Retina (tissue), 1 donor: ENCODE results near the gene TAOK3.
A peak's percentile ranks its signal among the peaks of the same experiment; 100 is the strongest.
"Not testable (repeated sequence)": the region's sequence is repeated elsewhere in the genome, so short reads cannot be mapped to it uniquely, and the experiment has no call there.

ENCODE experiments used
- DNase-seq: peaks from one replicate; pipeline ENCODE4 v3.0.0-alpha.2; 2016

Gene TAOK3

DNA sequence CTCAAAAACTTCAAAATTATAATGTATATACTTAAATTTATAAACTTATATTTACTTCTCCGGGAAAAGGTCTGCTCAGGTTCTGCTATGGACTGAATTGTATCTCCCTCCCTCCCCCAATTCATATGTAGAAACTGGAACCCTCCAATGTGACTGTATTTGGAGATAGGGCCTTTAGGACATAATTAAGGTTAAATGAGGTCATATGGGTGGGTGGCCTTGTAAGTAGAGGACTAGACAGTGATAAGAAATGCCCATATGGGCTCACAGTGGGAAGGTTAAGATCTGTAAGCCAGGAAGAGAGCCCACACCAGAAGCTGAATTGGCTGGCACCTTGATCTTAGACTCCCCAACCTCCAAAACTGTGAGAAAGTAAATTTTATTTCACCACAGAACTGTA, 84.5 kb downstream of the TAOK3 start:
- no peak for DNase-seq

DNA sequence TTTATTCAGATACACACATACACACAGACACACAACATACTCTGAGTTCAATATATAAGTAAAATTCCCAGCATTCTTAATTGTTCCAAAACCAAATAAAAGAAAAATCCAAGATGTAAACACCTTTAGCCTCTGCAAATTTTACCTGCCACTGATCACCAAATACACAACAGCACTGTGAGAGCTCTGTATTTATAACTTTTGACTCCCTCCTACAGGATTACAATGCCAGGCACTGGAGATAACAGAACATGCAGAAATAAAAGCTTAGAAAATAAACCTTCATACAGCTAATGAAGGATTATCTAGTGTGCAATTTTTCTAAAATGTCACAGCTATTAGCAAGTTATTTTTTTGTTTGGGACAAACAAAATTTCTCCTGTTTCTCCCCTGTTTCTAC, 85.0 kb downstream of the TAOK3 start:
- no peak for DNase-seq

DNA sequence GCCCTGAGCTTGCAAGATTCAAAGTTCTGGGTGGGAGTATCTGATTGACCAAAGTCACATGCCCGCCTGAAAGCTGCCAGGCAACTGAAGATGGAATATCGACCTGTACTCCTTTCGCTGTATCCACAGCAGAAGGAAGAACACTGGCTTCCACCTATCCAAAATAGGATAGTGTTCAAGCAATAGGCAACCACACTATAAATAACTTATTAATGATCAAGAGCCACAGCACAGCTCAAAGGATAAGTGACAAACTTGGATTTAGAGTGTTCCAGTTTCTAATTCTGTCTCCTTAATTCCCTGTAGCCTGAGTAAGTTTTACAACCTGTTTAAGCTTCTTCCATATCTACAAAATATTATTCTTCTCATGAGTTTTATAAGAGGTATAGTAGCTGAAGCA, 89.9 kb downstream of the TAOK3 start:
- DNase-seq = no peak

DNA sequence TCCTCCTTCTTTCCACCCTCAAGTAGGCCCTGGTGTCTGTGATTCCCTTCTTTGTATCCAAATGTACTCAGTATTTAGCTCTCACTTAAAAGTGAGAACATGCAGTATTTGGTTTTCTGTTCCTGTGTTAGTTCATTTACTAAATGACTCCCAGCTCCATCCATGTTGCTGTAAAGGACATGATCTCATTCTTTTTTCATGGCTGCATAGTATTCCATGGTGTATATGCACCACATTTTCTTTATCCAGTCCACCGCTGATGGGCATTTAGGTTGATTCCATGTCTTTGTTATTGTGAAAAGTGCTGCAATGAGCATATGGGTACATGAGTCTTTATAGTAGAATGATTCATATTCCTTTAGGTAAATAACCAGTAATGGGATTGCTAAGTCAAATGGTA, 94.4 kb downstream of the TAOK3 start:
- DNase-seq = not testable (repeated sequence)

DNA sequence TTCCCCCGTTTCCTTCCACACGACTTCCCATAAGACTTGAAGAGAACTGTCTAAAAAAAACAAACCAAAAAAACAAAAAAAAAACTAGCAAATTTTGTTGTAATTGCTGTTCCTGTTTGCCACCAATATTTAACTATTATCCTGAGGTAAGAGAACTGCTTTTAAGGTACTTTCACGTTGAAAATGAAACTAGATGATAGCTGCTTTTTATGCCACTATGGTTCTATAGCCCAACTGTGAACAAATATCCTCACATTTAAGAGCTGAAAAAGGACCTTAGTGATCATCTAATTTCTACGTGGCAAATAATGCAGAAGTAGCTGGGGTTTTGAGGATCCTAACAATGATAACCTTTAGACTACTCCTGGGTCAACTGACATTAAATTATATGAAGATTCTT, 98.6 kb downstream of the TAOK3 start:
- no peak for DNase-seq

DNA sequence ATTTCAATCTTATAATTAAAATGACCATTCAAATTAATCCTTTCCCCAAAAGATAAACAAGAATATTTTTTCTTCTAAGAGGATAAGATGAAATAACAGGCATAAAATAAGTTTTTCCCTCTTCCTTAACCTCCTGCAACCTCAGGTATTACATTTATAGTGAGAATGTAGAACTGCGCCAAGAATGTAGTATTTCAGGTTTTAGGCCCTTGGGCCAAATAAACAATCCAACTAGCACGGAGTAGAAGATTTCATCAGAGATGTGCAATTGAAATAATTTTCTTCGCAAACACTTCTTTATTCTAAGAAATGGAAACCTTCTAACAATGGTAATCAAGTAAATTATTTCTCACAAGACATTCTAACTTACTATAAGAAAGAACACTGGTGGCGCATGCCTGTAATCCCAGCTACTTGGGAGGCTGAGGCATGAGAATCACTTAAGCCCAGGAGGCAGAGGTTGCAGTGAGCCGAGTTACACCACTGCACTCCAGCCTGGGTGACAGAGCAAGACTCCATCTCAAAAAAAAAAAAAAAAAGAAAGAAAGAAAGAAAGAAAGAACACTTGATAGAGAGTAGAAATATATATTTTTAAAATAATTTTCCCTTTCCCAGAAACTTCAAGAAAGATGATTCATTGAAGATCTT, 100.8 kb downstream of the TAOK3 start:
- no peak for DNase-seq

DNA sequence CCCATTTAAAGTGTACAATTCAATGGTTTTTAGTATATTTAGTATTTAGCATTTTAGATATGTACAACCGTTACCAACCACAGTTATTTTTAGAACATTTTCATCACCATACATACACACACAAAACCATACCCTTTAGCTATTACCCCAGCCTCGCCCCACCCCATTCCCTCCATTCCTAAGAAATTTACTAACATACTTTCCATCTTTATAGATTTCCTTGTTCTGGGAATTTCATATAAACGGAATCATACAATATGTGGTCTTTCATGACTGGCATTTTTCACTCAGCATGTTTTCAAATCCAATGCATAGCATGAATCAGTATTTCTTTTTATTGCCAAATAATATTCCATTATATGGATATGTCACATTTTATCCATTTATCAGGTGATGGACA, 101.5 kb downstream of the TAOK3 start:
- DNase-seq = no peak

DNA sequence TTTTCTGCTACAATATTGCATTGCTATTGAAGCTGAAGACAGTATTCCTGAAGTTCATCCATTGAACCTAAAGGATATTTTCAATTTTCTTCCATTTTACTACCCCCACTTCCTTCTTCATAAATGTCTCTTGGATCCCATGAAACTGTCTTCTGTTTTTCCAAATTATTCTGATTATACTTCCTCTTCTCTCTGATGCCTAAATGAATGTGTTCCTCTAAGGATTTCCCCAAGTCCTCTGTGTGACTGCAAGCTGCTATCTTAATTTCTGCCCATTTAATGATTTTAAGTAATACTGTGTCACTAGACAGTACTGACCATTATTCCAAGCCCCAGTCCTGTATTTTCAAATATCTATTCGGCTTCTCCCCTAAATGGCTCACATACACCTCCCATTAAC, 102.9 kb downstream of the TAOK3 start:
- DNase-seq = no peak

DNA sequence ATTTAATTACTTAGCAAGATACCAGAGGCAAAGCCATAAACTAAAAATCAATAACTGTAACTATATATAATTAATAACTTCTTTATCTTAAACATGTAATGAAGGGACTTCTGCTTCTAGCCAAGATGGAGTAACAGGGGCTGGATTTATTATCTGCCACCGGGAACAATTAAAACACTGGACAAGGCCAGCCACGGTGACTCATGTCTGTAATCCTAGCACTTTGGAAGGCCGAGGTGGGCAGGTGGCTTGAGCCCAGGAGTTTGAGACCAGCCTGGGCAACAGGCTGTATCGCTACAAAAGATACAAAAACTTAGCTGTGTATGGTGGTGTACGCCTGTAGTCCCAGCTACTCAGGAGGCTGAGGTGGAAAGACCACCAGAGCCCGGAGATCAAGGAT, 113.6 kb downstream of the TAOK3 start:
- no peak for DNase-seq

DNA sequence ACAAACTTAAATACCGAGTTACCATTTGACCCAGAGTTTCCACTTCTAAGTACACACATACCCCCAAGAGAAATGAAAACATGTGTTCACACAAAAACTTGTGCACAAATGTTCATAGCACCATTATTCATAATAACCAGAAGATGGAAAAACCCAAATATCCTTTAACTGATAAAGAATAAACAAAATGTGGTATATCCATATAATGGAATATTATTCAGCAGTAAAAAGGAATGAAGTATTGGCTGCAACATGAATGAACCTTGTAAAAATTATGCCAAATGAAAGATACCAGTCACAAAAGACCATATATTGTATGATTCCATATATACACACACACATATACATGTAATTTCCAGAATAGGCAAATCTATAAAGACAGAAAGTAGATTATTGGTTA, 116.4 kb downstream of the TAOK3 start:
- DNase-seq = no peak

DNA sequence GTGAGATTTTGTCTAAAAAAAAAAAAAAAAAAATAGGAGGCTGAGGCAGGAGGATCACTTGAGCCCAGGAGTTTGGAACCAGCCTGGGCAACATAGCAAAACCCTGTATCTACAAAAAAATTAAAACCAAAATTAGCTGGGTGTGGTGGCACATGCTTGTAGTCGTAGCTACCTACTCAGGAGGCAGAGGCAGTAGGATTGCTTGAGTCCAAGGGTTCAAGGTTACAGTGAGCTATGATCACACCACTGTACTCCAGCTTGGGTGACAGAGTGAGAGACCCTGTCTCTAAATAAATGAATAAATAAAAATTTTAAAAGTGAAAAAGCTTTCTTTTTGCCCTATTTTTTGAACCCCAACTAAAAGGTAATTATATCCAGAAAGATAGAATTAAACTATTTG, 123.2 kb downstream of the TAOK3 start:
- DNase-seq = no peak

DNA sequence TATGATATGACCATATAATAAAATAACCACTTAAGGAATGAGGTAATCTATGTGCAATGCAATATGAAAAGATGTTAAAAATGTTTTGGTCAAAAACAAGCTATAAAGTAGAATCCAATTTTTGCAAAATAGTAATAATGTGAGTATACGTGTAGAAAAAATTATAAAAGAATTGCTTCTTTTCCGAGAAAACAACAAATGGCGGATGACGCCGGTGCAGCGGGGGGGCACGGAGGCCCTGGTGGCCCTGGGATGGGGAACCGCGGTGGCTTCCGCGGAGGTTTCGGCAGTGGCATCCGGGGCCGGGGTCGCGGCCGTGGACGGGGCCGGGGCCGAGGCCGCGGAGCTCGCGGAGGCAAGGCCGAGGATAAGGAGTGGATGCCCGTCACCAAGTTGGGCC, 126.8 kb downstream of the TAOK3 start:
- not testable (repeated sequence) for DNase-seq

DNA sequence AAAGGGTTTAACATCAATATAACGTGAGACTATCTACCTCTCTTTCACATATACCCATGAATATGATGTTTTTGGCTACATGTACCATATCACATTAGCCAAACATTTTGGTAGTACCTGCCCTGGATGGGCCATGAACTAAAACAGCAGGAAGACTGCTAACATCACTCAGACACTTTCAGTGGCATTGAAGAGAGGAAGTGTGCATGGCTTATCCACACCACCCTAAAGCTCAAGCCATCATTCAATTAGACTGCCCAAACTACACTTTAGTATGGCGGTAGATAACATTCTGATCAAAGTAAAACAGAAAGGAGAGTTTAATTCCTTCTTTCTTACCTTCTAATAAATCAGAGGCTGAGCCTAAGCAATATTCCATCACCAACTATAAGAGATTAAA, 133.8 kb downstream of the TAOK3 start:
- DNase-seq = no peak

DNA sequence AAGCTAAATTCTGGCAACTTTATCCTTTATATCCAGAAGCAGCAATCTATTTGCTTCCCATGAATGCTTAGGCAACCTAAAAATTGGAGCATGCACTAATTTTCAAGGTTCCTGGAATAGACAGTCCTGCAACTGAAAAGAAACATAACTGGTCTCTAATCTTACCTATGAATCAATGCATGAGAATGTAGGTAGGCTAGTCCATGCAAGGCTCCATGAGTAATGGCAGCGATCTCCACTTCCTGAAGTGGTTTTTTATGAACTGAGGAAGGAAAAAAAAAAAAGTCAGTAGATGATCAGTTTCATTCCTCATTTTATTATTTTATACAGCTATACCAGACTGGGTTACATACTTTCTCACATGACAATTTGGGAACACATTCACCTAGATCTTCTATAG, 134.8 kb downstream of the TAOK3 start:
- DNase-seq = no peak

DNA sequence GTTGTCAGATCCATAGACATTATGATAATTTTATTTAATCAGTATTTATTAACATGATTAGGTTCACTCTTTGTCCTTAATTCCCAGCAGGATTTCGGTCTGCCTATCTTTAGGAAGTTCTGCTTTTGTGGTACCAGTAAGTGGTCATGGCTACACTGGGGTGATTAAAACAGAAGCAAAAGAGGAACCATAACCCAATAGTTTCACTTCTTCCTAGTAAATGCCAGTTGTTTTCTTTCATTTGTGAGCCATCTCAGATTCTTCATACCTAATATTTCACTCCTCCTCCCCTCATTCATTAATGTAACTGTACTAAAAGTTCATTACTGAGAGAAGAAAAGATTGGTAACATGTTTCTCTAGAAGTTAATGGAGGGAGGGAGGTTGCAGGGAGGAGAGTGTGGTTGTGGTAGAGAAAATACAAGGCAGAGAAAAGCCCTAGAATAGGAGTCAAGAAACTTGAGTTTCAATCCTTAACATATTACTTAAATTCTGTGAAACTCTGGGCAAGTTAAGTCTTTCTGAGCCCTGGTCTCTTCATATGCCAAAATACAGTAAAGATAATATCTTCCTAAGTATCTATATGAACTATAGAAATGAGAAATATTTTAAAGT, 135.5 kb downstream of the TAOK3 start:
- DNase-seq = no peak

DNA sequence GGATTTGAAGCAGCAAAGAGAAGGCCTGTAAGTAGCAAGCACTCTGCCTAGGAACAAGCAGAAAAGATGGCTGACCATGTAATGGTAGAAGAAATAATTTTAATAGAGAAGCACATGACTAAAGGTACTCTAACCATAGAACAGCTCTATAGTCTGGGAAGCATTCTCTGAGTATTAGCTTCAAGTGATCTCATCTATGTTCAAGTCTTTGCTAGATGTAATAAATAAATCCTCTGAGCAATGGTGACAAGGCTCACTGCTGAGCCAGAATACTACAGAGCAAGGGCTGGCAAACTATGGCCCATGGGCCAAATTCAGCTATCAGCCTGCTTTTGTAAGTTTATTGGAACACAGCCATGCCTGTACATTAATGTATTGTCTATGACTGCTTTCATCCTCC, 152.0 kb downstream of the TAOK3 start:
- no peak for DNase-seq

DNA sequence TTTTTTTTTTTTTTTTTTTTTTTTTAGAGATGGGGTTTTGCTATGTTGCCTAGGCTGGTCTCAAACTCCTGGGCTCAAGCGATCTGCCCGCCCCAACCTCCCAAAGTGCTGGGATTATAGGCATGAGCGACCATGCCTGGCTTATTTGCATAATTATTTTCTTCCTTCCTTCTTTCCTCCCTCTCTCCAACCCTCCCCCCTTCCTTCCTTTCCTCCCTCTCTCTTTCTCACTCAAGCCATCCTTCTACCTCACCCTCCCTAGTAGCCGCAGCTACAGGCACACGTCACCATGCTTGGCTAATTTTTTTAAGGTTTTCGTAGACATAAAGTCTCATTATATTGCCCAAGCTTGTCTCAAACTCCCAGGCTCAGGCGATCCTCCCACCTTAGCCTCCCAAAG, 152.9 kb downstream of the TAOK3 start:
- DNase-seq = no peak

DNA sequence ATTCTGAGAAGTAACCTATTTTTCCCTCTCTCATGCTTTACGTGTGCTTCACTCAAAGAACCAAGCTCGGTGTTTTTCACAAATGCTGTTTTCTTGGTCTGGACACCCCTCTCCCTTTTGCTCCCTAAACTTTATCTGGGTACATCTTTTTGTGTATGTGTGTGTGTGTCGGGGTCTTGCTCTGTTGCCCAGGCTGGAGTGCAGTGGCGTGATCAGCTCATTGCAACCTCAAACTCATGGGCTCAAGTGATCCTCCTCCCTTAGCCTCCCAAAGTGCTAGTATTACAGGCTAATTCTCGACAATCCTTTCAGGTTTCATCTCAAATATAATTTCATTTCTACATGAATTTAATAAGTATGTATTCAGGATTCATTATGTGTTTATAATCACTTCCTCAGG, 153.6 kb downstream of the TAOK3 start:
- no peak for DNase-seq

DNA sequence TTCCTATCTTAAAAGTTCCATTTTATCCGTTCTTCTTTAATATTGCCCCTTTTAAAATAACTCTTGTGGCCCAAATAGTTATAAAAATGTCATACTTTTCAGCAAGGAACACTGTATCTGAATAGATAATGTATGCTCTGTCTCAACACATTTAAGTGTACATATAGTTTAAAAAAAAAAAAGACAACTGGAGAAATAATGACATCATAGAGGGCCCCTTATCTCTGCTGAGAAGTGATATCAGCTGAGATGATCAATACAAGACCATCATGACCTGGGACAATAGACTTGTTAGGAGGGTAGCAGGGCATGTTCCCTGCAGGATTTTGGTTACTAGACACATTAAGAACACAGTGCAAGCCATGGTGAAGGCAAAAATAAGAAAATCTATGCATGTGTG, 159.3 kb downstream of the TAOK3 start:
- no peak for DNase-seq

DNA sequence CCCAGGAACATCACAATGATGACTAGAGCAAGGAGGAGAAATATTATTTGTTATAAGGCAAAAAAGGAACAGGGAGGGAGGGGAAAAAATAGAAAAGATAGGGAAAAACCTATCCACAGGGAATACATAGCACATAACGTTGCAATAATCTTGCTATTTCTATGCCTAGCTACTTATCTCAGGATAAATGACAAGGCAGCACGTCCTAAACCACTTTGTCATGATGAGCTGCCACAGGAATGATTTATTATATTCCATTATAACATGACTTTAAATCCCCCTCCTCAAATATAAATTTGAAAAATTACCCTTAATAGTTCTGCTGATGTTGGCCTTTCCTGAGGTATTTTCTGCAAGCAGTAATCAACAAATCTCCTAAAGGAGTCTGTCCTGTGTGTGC, 160.1 kb downstream of the TAOK3 start:
- no peak for DNase-seq

DNA sequence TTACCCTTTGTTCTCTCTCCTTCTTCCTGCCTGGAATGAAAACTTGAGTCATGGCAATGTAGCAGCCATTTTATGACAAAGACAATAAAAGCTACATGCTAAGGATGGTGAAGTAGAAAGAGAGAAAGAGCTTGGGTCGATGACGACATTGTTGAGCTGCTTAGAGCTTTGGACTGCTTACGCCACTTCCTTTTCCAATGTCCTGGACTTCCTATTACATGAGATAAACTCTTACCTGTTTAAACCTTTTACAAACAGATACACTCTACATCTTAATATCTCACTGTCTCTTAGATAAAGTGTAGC, 166.6 kb downstream of the TAOK3 start:
- DNase-seq = no peak

DNA sequence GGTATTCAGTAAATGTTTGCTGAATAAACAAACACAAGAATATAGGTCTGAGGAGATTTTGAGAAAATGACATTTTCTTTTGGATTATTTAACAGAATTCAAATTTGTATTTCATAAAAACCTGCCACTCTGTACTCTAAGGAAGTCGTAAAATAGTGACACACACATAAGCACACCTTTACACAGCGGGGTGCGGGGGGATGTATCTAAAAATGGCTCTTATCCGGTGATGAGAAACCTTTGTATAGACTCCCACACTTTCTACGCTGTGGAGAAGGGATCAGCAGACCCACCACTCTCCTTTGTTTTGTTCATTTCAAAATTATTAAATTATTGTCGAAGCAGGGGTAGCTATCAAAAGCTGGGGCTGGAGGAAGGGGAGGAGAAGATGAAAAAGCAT, 178.7 kb downstream of the TAOK3 start:
- no peak for DNase-seq

DNA sequence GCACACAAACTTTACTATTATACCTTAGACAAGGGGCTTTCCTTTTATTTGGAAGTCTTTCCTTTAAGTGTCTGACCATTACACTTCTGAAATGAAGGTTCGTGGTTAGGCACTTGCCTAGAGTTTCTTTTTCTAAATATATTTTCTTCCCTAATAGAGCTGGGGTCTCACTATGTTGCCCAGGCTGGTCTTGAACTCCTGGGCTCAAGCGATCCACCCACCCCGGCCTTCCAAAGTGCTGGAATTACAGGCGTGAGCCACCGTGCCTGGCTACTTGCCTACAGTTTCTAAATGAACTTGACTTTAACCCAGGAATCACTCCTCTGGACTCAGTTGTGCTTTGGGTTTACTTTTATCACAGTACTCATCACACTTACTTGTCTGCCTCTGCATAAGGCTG, 179.2 kb downstream of the TAOK3 start:
- no peak for DNase-seq

DNA sequence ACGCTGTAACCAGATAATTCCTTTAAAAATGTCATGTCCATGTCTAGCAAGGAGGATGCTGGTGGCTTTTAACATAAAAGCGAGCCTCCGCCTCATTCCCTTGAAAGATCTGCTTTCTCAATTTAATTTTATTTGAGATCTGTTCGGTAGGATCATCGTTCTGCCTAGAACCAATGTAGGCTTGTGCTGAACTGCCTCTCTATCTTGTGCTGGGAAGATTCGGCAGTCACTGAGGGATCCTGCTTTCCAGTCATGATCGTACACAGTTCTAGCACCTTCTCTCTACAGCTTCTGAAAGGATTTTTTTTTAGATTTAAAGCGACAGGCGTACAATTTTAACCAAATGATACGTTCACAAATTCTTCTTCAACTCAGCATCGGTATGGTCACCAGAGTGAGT, 182.4 kb downstream of the TAOK3 start:
- DNase-seq = no peak

DNA sequence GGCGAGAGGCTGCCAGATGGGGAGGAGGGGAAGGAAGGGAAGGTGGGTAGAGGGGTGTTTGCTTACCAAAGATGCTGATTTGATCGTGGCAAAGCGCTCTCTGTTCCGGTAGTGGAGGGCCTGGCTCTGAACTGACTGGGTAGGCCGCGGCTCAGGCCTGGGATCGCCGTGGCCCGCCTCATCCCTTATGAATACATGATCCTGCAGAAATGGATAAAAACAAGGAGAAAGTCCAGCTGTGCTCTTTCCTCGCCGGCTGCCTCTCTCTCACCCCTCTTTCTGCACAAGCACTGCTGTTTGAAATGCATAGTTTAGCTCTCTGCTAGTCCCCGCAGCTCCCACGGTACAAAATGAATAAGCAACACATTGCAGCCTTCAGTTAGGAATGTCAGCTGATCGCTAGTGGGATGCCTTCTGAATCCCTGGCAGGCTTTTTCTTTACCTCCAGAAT, 182.9 kb downstream of the TAOK3 start:
- peak; percentile 84 for DNase-seq
